GM12892 (cell line): ENCODE measurements around the gene CSNK1A1L.

ENCODE experiments used
- DNase-seq: peaks from one replicate; pipeline ENCODE4 v3.0.0; 2011; ENCODE audit not compliant: insufficient read length
- FAIRE-seq: peaks from 2 replicates; lab custom pipeline; 2011; peaks lifted over from hg19 to GRCh38; lab: Jason Lieb, UNC
- POLR2A ChIP-seq: IDR thresholded peaks from 2 replicates; pipeline ENCODE4 v1.6.1; 2011; ENCODE audit warnings: low read depth, low read length, control low read depth
- POLR2AphosphoS5 ChIP-seq: IDR thresholded peaks from 2 replicates; pipeline ENCODE4 v1.6.1; 2011; ENCODE audit warnings: low read depth, low read length, control low read depth
- TAF1 ChIP-seq: IDR thresholded peaks from 2 replicates; pipeline ENCODE4 v1.6.1; 2011; ENCODE audit warnings: low read depth, mild to moderate bottlenecking, control low read depth, low read length, borderline replicate concordance

The CSNK1A1L gene

GRCh38 chr13:37132211-37132610 lies 26.7 kb upstream of the CSNK1A1L start:
- TF ChIP-seq POLR2AphosphoS5 (no peak), POLR2A (no peak), TAF1 (no peak)
- FAIRE-seq = no peak

GRCh38 chr13:37131092-37131491 lies 25.6 kb upstream of the CSNK1A1L start:
- FAIRE-seq (no peak), DNase-seq (no peak)
- TF ChIP-seq POLR2AphosphoS5 (no peak), TAF1 (no peak), POLR2A (no peak)

More at GRCh38 chr13:37132211-37132610, 26.7 kb upstream of the CSNK1A1L start:
- DNase-seq = no peak

GRCh38 chr13:37129866-37130265 lies 24.4 kb upstream of the CSNK1A1L start:
- FAIRE-seq (no peak), DNase-seq (no peak)
- TF ChIP-seq POLR2AphosphoS5 = no peak
- TF ChIP-seq TAF1 = no peak
- TF ChIP-seq POLR2A = no peak

- TF ChIP-seq POLR2A (no peak), TAF1 (no peak), POLR2AphosphoS5 (no peak)
- DNase-seq (no peak), FAIRE-seq (no peak)
Measured at GRCh38 chr13:37127691-37128241, 22.3 kb upstream of the CSNK1A1L start.

GRCh38 chr13:37123337-37123736 lies 17.9 kb upstream of the CSNK1A1L start:
- DNase-seq (no peak), FAIRE-seq (no peak)
- TF ChIP-seq TAF1 (no peak), POLR2AphosphoS5 (no peak), POLR2A (no peak)

- DNase-seq (no peak), FAIRE-seq (no peak)
- TF ChIP-seq POLR2AphosphoS5 (no peak), POLR2A (no peak), TAF1 (no peak)
Measured at GRCh38 chr13:37118016-37118415, 12.6 kb upstream of the CSNK1A1L start.

- FAIRE-seq = no peak
Measured at GRCh38 chr13:37114250-37114649, 8.8 kb upstream of the CSNK1A1L start.

GRCh38 chr13:37113534-37113933 lies 8.1 kb upstream of the CSNK1A1L start:
- FAIRE-seq (no peak), DNase-seq (no peak)
- TF ChIP-seq POLR2AphosphoS5 = no peak
- TF ChIP-seq POLR2A = no peak
- no peak for TF ChIP-seq TAF1

More at GRCh38 chr13:37114250-37114649, 8.8 kb upstream of the CSNK1A1L start:
- no peak for TF ChIP-seq POLR2A
- TF ChIP-seq TAF1 = no peak
- TF ChIP-seq POLR2AphosphoS5 = no peak
- DNase-seq = no peak

GRCh38 chr13:37109051-37109678 lies 3.7 kb upstream of the CSNK1A1L start:
- no peak for TF ChIP-seq POLR2A
- TF ChIP-seq POLR2AphosphoS5 = no peak
- no peak for TF ChIP-seq TAF1
- DNase-seq = no peak
- FAIRE-seq = peak; percentile 17

GRCh38 chr13:37107868-37108267 lies 2.4 kb upstream of the CSNK1A1L start:
- no peak for FAIRE-seq
- TF ChIP-seq POLR2A (no peak), TAF1 (no peak), POLR2AphosphoS5 (no peak)
- DNase-seq = no peak

GRCh38 chr13:37107456-37107855 lies 2.0 kb upstream of the CSNK1A1L start:
- TF ChIP-seq POLR2A (no peak), POLR2AphosphoS5 (no peak), TAF1 (no peak)
- no peak for FAIRE-seq
- no peak for DNase-seq

- no peak for DNase-seq
- TF ChIP-seq POLR2A (no peak), POLR2AphosphoS5 (no peak)
- FAIRE-seq = no peak
Measured at GRCh38 chr13:37106642-37107041, 1.2 kb upstream of the CSNK1A1L start.
